ENCODE results near the gene SOST. TPM values are rescaled to one million over a fixed set of nuclear protein-coding genes. Genes with fewer than 3 reads are reported as not detected.

The SOST gene
- total RNA-seq, 1 donor = 0.09 TPM

- no peak overlapping the region for H3K4me3 ChIP-seq (ENCODE audit: low read depth, low read length)
- no peak for TF ChIP-seq CTCF (IDR thresholded peaks at IDR 0.05; ENCODE audit: insufficient read depth, low read length)
- DNase-seq (ENCODE audit: low read depth) = no peak
Measured at GRCh38 chr17:43741636-43742035, 17.0 kb downstream of the SOST start.

DNA sequence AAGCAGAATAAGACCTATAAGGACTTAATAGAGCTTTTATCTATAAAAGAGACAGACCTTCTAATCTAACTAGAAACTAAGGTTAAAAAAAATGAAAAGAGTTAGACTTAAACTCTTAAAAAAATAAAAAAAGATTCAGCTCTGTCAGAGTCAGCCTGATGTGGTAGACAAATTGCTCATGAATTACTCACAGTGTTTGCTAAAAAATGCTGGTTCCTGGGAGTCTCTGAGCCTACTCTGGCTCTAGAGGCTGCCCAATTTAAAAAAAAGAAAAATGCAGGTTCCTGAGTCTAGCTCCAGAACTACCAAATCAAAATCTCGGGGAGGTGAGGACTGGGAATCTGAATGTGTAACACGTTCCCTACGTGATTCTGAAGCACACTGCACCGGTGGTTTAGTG is 18.1 kb downstream of the SOST start:
- DNase-seq (ENCODE audit: low read depth) = peak; percentile 85
- no peak for TF ChIP-seq CTCF (IDR thresholded peaks at IDR 0.05; ENCODE audit: insufficient read depth, low read length)
- H3K4me3 ChIP-seq (ENCODE audit: low read depth, low read length) = no peak overlapping the region

- no peak overlapping the region for H3K4me3 ChIP-seq (ENCODE audit: low read depth, low read length)
- peak; percentile 45 for DNase-seq (ENCODE audit: low read depth)
- TF ChIP-seq CTCF (IDR thresholded peaks at IDR 0.05; ENCODE audit: insufficient read depth, low read length) = no peak
Measured at GRCh38 chr17:43737722-43738121, 20.9 kb downstream of the SOST start.

DNA sequence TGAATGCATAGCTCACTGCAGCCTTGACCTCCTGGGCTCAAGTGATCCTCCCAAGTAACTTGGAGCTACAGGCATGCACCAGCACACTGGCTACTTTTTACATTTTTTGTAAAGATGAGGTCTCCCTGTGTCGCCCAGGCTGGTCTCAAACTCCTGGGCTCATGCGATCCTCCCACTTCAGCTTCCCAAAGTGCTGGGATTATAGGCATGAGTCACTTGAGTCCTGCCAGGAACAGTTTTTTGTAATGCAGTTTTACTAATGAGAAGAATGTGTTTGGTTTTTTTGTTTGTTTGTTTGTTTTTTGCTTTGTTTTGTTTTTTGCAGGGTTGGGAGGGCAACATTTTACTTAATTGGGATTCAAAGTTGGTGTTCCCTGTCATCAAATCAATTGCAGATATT is 22.2 kb downstream of the SOST start:
- no peak overlapping the region for H3K4me3 ChIP-seq (ENCODE audit: low read depth, low read length)
- no peak for TF ChIP-seq CTCF (IDR thresholded peaks at IDR 0.05; ENCODE audit: insufficient read depth, low read length)
- DNase-seq (ENCODE audit: low read depth) = no peak

DNA sequence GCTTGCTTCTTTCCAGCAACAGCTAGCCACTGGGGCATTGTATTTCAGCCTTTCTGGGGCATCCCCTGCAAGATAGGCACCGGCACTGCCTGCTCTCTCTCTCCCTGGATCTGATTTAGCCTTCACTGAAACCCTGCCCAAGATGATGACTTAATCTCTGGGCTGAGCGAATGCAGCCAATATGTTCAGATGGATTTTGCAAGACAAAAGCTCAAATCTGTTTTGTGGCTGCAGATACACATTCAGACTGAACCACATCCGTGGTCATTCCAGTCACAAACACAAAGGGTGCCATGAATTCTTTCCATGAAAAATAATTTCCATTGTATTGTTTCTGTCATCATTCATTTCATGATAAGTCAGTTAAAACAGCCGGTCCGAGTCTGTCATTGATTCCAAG is 24.2 kb downstream of the SOST start:
- no peak for TF ChIP-seq CTCF (IDR thresholded peaks at IDR 0.05; ENCODE audit: insufficient read depth, low read length)
- H3K4me3 ChIP-seq (ENCODE audit: low read depth, low read length) = no peak overlapping the region
- peak; percentile 96 for DNase-seq (ENCODE audit: low read depth)

- DNase-seq (ENCODE audit: low read depth) = no peak
- TF ChIP-seq CTCF (IDR thresholded peaks at IDR 0.05; ENCODE audit: insufficient read depth, low read length) = no peak
- no peak overlapping the region for H3K4me3 ChIP-seq (ENCODE audit: low read depth, low read length)
Measured at GRCh38 chr17:43733956-43734355, 24.6 kb downstream of the SOST start.

DNA sequence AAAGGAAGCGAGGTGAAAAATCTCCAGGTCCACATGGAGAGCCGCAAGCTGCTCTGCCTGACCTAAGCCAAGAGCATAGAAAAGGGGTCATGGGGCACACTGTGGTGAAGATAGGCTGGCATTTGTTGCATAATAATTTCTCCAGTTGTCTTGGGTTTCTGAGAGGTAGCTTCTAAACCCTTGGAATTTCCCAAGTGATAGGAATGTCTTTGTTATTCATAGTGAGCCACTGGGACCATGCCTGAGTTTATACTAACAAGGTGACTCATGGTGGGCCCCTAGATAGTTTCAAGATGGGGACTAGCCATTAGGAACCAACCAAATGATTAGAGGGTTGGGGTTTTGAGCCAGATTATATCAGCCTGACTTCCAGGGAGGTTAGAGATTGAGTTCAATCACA is 25.6 kb downstream of the SOST start:
- H3K4me3 ChIP-seq (ENCODE audit: low read depth, low read length) = no peak overlapping the region
- DNase-seq (ENCODE audit: low read depth) = peak; percentile 94
- no peak for TF ChIP-seq CTCF (IDR thresholded peaks at IDR 0.05; ENCODE audit: insufficient read depth, low read length)

Data from fibroblast of the aortic adventitia (primary cell).